OCI-LY3 (cell line): ENCODE data around the gene TNC.

Experiments used
- H2AFZ ChIP-seq: fragments of 200-600, 300-600 bp; shearing (Covaris generic); 2 replicates; pipeline ENCODE4 v1.6.0; 2014; ENCODE audit warnings: antibody characterized with exemption, low read depth, low read length
- H3K27ac ChIP-seq: fragments of 200-600, 300-600 bp; sonication (generic); 2 replicates; pipeline ENCODE4 v1.5.1; 2014; ENCODE audit warnings: mild to moderate bottlenecking, low read length, moderate library complexity, mixed read lengths
- H3K27me3 ChIP-seq: fragments of 200-600, 300-600 bp; sonication (generic); 2 replicates; pipeline ENCODE4 v1.6.1; 2014; ENCODE audit warnings: low read depth, low read length, mixed read lengths
- H3K36me3 ChIP-seq: fragments of 200-600, 300-600 bp; sonication (generic); replicated peaks from 2 replicates; pipeline ENCODE3; 2014; ENCODE audit warnings: low read depth, low read length, mixed read lengths
- H3K4me1 ChIP-seq: fragments of 300-600, 200-600 bp; sonication (generic); 2 replicates; pipeline ENCODE4 v1.6.1; 2014; ENCODE audit warnings: low read length, mixed read lengths
- H3K4me2 ChIP-seq: fragments of 200-600, 300-600 bp; sonication (generic); 2 replicates; pipeline ENCODE4 v1.6.1; 2014; ENCODE audit warnings: low read length, mixed read lengths
- H3K4me3 ChIP-seq: fragments of 300-600, 200-600 bp; sonication (generic); 2 replicates; pipeline ENCODE4 v1.5.1; 2014; ENCODE audit warnings: antibody characterized with exemption, mild to moderate bottlenecking, low read length, moderate library complexity
- H3K79me2 ChIP-seq: fragments of 300-600, 200-600 bp; shearing (Covaris generic); 2 replicates; pipeline ENCODE4 v1.6.1; 2014; ENCODE audit warnings: mild to moderate bottlenecking, low read length, mixed read lengths
- H3K9ac ChIP-seq: fragments of 300-600, 200-600 bp; shearing (Covaris generic); 2 replicates; pipeline ENCODE4 v1.6.0; 2014; ENCODE audit warnings: mild to moderate bottlenecking, low read length, moderate library complexity
- H3K9me3 ChIP-seq: fragments of 200-600, 300-600 bp; shearing (Covaris generic); 2 replicates; pipeline ENCODE4 v1.6.1; 2014; ENCODE audit warnings: low read length, mixed read lengths; ENCODE audit not compliant: insufficient read depth
- H4K20me1 ChIP-seq: fragments of 200-600, 300-600 bp; sonication (generic); 2 replicates; pipeline ENCODE4 v1.6.1; 2016; ENCODE audit warnings: low read length, mixed read lengths; ENCODE audit not compliant: insufficient read depth
- EZH2phosphoT487 ChIP-seq: fragments of 200-600 bp; shearing (Covaris generic); IDR thresholded peaks from 2 replicates; pipeline ENCODE4 v1.6.1; 2018; ENCODE audit warnings: antibody characterized with exemption, mixed run types, low read depth
- TF ChIP-seq, protein P1 (sequence below): fragments of 200-600, 300-600 bp; sonication (generic); IDR thresholded peaks from 2 replicates; pipeline ENCODE4 v1.5.1; 2014; ENCODE audit warnings: antibody characterized with exemption, low read length, low read depth

The TNC gene

DNA sequence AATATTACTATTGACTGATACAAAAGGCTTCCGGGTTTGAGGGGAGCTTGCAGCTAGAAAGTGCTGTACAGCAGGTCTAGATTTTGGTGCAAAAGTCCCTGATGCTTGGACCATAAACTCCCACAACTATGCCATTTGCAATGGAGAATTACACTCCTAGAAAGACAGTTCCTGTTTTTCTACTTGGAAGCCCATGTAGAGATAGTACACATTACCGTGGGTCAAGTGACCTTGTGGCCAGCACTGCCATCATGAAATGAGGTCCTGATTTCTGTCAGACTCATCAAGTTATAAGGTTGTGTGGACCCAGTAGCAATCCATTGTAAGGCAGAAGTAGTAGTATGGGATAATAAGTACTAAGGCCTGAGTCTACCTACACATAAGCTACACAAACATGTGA is 144.7 kb downstream of the TNC start:
- H2AFZ ChIP-seq: no peak overlapping the region
- H3K4me3 ChIP-seq: no peak overlapping the region
- H3K4me1 ChIP-seq: peaks cover 13% of the 10 kb centered on the region
- H3K9me3 ChIP-seq: no peaks in the 10 kb centered on the region
- no peaks in the 10 kb centered on the region for H3K79me2 ChIP-seq
- H3K9ac ChIP-seq: no peak overlapping the region
- no peaks in the 10 kb centered on the region for H4K20me1 ChIP-seq
- TF ChIP-seq EZH2phosphoT487: no peak
- TF ChIP-seq, protein P1, sequence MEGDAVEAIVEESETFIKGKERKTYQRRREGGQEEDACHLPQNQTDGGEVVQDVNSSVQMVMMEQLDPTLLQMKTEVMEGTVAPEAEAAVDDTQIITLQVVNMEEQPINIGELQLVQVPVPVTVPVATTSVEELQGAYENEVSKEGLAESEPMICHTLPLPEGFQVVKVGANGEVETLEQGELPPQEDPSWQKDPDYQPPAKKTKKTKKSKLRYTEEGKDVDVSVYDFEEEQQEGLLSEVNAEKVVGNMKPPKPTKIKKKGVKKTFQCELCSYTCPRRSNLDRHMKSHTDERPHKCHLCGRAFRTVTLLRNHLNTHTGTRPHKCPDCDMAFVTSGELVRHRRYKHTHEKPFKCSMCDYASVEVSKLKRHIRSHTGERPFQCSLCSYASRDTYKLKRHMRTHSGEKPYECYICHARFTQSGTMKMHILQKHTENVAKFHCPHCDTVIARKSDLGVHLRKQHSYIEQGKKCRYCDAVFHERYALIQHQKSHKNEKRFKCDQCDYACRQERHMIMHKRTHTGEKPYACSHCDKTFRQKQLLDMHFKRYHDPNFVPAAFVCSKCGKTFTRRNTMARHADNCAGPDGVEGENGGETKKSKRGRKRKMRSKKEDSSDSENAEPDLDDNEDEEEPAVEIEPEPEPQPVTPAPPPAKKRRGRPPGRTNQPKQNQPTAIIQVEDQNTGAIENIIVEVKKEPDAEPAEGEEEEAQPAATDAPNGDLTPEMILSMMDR: no peak
- H3K27me3 ChIP-seq: peaks cover 15% of the 10 kb centered on the region
- H3K4me2 ChIP-seq: no peak overlapping the region
- H3K27ac ChIP-seq: no peak overlapping the region
- no peaks in the 10 kb centered on the region for H3K36me3 ChIP-seq

DNA sequence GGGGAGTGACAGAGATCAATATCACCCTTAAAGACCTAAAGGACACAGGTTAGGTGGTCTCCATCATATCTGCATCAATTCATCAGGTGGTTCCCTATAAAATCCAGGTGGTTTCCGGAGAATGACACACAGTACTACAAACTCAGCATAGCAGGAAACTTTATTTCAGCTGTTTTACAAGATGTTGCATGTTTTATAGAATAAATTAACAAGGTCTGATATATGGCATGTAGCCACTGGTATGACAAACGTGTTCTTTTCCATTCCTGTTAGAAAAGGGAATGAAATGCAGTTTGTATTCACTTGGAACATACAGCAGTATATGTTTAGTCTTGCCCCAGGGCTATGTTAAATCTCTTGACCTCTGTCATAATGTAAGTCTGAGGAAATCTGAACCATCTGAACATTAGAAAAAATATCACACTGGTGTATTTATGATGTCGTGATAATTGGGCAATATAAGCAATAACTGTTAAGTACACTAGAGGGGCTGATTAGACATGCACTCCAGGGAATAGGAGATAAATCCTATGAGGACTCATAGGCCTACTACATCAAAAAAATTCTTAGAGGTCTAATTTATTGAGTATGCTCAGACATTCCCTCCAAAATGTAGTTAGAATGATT is 145.3 kb downstream of the TNC start:
- H3K9me3 ChIP-seq: no peaks in the 10 kb centered on the region
- TF ChIP-seq, protein P1: no peak
- TF ChIP-seq EZH2phosphoT487: no peak
- no peak overlapping the region for H3K27ac ChIP-seq
- H3K27me3 ChIP-seq: peaks cover 15% of the 10 kb centered on the region
- no peak overlapping the region for H3K4me3 ChIP-seq
- H3K9ac ChIP-seq: no peak overlapping the region
- H3K4me1 ChIP-seq: peaks cover 14% of the 10 kb centered on the region
- H3K79me2 ChIP-seq: no peaks in the 10 kb centered on the region
- H3K4me2 ChIP-seq: no peak overlapping the region
- H2AFZ ChIP-seq: no peak overlapping the region
- no peaks in the 10 kb centered on the region for H3K36me3 ChIP-seq
- H4K20me1 ChIP-seq: no peaks in the 10 kb centered on the region
